K562 (cell line): Measurements from ENCODE around the gene XPNPEP3. TPM values are rescaled to one million over a fixed set of nuclear protein-coding genes. Genes with fewer than 3 reads are reported as not detected.

ENCODE experiments used
- ARID2 ChIP-seq: fragments of 450-650 bp; IDR thresholded peaks from 2 replicates; pipeline ENCODE4 v1.6.1; 2017; ENCODE audit warnings: antibody characterized with exemption, mild to moderate bottlenecking
- CBX8 ChIP-seq: fragments of 200-600 bp; sonication (generic); IDR thresholded peaks from 2 replicates; pipeline ENCODE4 v1.6.1; 2012; ENCODE audit warnings: borderline replicate concordance, mixed run types, low read depth, mild to moderate bottlenecking, moderate library complexity, mixed read lengths, low read length, control low read depth, inconsistent platforms; ENCODE audit not compliant: poor library complexity, severe bottlenecking; ENCODE audit errors: extremely low read depth
- CHCHD3 ChIP-seq: fragments of 250-450 bp; sonication (Bioruptor Pico); IDR thresholded peaks from 2 replicates; pipeline ENCODE4 v2.1.2; 2022; ENCODE audit warnings: mild to moderate bottlenecking
- DEAF1 ChIP-seq: fragments of 450-650 bp; formaldehyde crosslinking; IDR thresholded peaks from 2 replicates; pipeline ENCODE4 v1.4.0; 2020; ENCODE audit warnings: mild to moderate bottlenecking, moderate library complexity
- ETS1 ChIP-seq: conservative IDR thresholded peaks from 2 replicates; pipeline ENCODE4 v1.6.1; 2011; ENCODE audit warnings: low read depth, mild to moderate bottlenecking, low read length; ENCODE audit not compliant: control insufficient read depth
- HOXB6 ChIP-seq: fragments of 250-450 bp; sonication (Bioruptor Pico); IDR thresholded peaks from 2 replicates; pipeline ENCODE4 v1.5.1; 2022; ENCODE audit warnings: mild to moderate bottlenecking, borderline replicate concordance
- ILF3 ChIP-seq: fragments of 450-650 bp; IDR thresholded peaks from 2 replicates; pipeline ENCODE4 v1.6.1; 2018; ENCODE audit warnings: antibody characterized with exemption, mild to moderate bottlenecking, moderate library complexity, borderline replicate concordance
- MITF ChIP-seq: IDR thresholded peaks from 2 replicates; pipeline ENCODE4 v1.6.1; 2014; ENCODE audit warnings: antibody characterized with exemption
- MTA1 ChIP-seq: fragments of 450-650 bp; IDR thresholded peaks from 2 replicates; pipeline ENCODE4 v1.6.1; 2017; ENCODE audit warnings: borderline replicate concordance
- NCOA2 ChIP-seq, 2 experiments: fragments of 450-650 bp; IDR thresholded peaks; 2 replicates each; pipeline ENCODE4 v1.6.1; 2018; ENCODE audit warnings: mild to moderate bottlenecking in 2 of 2, moderate library complexity in 1 of 2; ENCODE audit not compliant: partially characterized antibody in 2 of 2
- NONO ChIP-seq, 2 experiments: fragments of 200-400 bp in 1 of 2; fragments of 450-650 bp in 1 of 2; formaldehyde crosslinking in 1 of 2; IDR thresholded peaks; 2 replicates each; pipeline ENCODE4 v1.6.1; 2017; ENCODE audit warnings: low read depth in 2 of 2, mild to moderate bottlenecking in 2 of 2, moderate library complexity in 2 of 2, low read length in 1 of 2
- PTRF ChIP-seq: fragments of 450-650 bp; IDR thresholded peaks from 2 replicates; pipeline ENCODE4 v1.6.1; 2016; ENCODE audit warnings: mild to moderate bottlenecking, missing genetic modification characterization, missing compliant biosample characterization
- SFPQ ChIP-seq: fragments of 200-400 bp; formaldehyde crosslinking; IDR thresholded peaks from 2 replicates; pipeline ENCODE4 v1.6.1; 2017; ENCODE audit warnings: mild to moderate bottlenecking, low read depth, low read length, moderate library complexity
- SMAD4 ChIP-seq: fragments of 250-450 bp; sonication (Bioruptor Pico); conservative IDR thresholded peaks from 2 replicates; pipeline ENCODE4 v1.8.0; 2021; ENCODE audit warnings: inconsistent platforms, mild to moderate bottlenecking, moderate library complexity
- THRAP3 ChIP-seq: fragments of 450-650 bp; IDR thresholded peaks from 2 replicates; pipeline ENCODE4 v1.6.1; 2016; ENCODE audit warnings: mild to moderate bottlenecking, inconsistent platforms, borderline replicate concordance
- XRCC5 ChIP-seq: fragments of 200-400 bp; formaldehyde crosslinking; IDR thresholded peaks from 2 replicates; pipeline ENCODE4 v1.6.1; 2017; ENCODE audit warnings: low read depth, mild to moderate bottlenecking, low read length
- ZBTB7A ChIP-seq: IDR thresholded peaks from 2 replicates; pipeline ENCODE4 v1.6.1; 2011; ENCODE audit warnings: low read depth, mild to moderate bottlenecking, low read length, moderate library complexity, borderline replicate concordance; ENCODE audit not compliant: control insufficient read depth
- ZNF695 ChIP-seq: fragments of 450-650 bp; formaldehyde crosslinking; IDR thresholded peaks from 2 replicates; pipeline ENCODE4 v1.4.0; 2020; ENCODE audit warnings: mild to moderate bottlenecking, moderate library complexity
- ZNF79 ChIP-seq: fragments of 250-450 bp; sonication (Bioruptor Pico); IDR thresholded peaks from 2 replicates; pipeline ENCODE4 v1.4.0; 2020; ENCODE audit warnings: low read depth, mild to moderate bottlenecking, moderate library complexity
- polyA plus RNA-seq, 8 experiments: library from polyadenylated mRNA; depleted of rRNA in 4 of 8; stranded (reverse) in 5 of 8; unstranded in 3 of 8; fragments of >200 nt; fragmentation: Nextera tagmentation in 2 of 8; fragmentation: Illumina TruSeq in 1 of 8; extraction: Ambion mirVana in 2 of 8; extraction: Trizol in 1 of 8; gene quantifications; 2 replicates each; pipeline versions ENCODE4 v1.2.1 to v1.2.3, GENCODE V29; 2011 to 2014; ENCODE audit warnings: inconsistent platforms in 1 of 8, missing spikeins in 1 of 8
- total RNA-seq, 7 experiments: library from RNA; depleted of rRNA in 6 of 7; stranded (reverse); fragments of >200 nt in 6 of 7; fragmentation: Illumina TruSeq in 2 of 7; extraction: Trizol in 2 of 7; gene quantifications; 2 replicates each; pipeline versions ENCODE4 v1.2.1 to v1.2.3, GENCODE V29; 2011 to 2021; ENCODE audit warnings: low replicate concordance in 1 of 7

XPNPEP3 gene
- total and polyA plus RNA-seq, 9 of the 15 experiments (the other 6 are each of a cell fraction or from before 2014, with no cell fraction given): 9.1 to 22.6 (median 15.6) TPM

GRCh38 chr22:40950962-40951794, 94.2 kb downstream of the XPNPEP3 start, which contains the start of gene RBX1 (continued):
- TF ChIP-seq SMAD4 (CRISPR knock-in tag): no peak
- TF ChIP-seq THRAP3: no peak
- TF ChIP-seq MITF: no peak
- TF ChIP-seq SFPQ: no peak
- TF ChIP-seq CHCHD3 (CRISPR knock-in tag): no peak
- TF ChIP-seq DEAF1 (CRISPR knock-in tag): no peak
- TF ChIP-seq PTRF (tag): no peak
- TF ChIP-seq NCOA2 (IDR thresholded peaks at IDR 0.05; ENCODE audit: partially characterized antibody in 2 of 2): no peak
- no peak for TF ChIP-seq HOXB6 (CRISPR knock-in tag)
- TF ChIP-seq XRCC5: no peak
- no peak for TF ChIP-seq ZNF695 (CRISPR knock-in tag)
- TF ChIP-seq NONO (IDR thresholded peaks at IDR 0.05; ENCODE audit: low read depth in 2 of 2, low read length in 1 of 2): peak; percentile 28 to 79; a peak in 1 of 4 replicates
- no peak for TF ChIP-seq MTA1
- TF ChIP-seq CBX8: no peak
- peak; percentile 68; the same call in 1 of the 2 replicates for TF ChIP-seq ZBTB7A
- TF ChIP-seq ARID2: no peak
- no peak for TF ChIP-seq ILF3
- no peak for TF ChIP-seq ETS1
- no peak for TF ChIP-seq ZNF79 (CRISPR knock-in tag)
